Measurements from ENCODE around the gene ABCC3.
"Not testable (repeated sequence)": the region's sequence is repeated elsewhere in the genome, so short reads cannot be mapped to it uniquely, and the experiment has no call there.

ABCC3 gene

DNA sequence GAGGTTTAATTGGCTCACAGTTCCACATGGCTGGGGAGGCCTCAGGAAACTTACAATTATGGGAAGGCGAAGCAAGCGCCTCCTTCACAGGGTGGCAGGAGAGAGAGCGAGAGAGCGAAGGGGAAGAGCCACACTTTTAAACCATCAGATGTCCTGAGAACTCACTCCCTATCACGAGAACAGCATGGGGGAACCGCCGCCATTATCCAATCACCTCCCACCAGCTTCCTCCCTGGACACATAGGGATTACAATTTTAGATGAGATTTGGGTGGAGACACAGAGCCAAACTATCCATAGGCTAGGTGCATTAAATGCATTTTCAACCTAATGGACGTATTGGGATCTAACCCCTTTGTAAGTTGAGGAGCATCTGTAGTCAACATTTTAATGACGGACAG is 78.0 kb downstream of the ABCC3 start:
- DNase-seq (ENCODE audit: low spot score): no peak
- TF ChIP-seq, protein P1, sequence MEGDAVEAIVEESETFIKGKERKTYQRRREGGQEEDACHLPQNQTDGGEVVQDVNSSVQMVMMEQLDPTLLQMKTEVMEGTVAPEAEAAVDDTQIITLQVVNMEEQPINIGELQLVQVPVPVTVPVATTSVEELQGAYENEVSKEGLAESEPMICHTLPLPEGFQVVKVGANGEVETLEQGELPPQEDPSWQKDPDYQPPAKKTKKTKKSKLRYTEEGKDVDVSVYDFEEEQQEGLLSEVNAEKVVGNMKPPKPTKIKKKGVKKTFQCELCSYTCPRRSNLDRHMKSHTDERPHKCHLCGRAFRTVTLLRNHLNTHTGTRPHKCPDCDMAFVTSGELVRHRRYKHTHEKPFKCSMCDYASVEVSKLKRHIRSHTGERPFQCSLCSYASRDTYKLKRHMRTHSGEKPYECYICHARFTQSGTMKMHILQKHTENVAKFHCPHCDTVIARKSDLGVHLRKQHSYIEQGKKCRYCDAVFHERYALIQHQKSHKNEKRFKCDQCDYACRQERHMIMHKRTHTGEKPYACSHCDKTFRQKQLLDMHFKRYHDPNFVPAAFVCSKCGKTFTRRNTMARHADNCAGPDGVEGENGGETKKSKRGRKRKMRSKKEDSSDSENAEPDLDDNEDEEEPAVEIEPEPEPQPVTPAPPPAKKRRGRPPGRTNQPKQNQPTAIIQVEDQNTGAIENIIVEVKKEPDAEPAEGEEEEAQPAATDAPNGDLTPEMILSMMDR (IDR thresholded peaks at IDR 0.05; ENCODE audit: extremely low read depth, missing control alignments): no peak

DNA sequence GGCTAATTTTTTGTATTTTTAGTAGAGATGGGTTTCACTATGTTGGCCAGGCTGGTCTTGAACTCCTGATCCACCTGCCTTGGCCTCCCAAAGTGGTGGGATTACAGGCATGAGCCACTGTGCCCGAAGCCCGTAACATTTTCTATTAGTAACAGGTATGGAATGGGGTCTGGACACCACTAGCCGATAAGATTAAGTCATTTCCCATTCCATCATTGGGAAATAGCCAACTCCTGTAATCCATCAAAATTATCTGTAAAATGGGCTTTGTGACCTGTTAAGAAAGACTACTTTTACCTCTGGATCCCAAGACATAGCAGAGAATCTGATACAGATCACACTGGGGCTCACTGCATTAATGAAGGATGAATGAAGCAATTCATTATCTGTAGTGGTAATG is 80.8 kb downstream of the ABCC3 start:
- TF ChIP-seq, protein P1 (IDR thresholded peaks at IDR 0.05; ENCODE audit: extremely low read depth, missing control alignments): no peak
- DNase-seq (ENCODE audit: low spot score): no peak

DNA sequence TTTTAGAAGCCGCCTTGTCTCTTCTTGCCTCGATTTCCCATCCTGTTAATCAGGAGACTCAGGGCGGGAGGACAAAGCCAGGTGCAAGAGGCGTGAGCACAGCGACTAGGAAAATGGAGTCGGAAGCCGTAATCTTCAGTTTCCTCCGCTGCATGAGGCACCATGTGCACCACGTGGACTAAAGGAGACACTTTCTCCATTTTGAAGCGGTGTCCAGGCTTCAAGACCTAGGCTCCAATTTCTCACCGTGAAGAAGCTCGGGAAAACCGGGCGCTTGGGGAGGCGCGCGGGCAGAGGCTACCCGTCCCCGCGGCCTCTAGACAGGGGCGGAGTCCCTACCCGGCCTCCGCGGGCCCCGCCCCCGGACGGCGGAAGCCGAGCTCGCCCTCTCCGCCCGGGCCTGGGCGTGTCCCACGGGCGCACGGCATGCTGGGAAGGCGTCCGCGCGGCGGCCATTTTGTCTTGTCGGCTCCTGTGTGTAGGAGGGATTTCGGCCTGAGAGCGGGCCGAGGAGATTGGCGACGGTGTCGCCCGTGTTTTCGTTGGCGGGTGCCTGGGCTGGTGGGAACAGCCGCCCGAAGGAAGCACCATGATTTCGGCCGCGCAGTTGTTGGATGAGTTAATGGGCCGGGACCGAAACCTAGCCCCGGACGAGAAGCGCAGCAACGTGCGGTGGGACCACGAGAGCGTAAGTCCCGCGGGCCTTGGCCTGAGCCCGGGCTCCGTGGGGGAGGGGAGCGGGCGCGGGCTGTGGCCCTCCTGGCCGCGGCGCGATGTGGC is 84.7 kb downstream of the ABCC3 start, which contains the start of gene LUC7L3:
TSS of gene LUC7L3 (plus strand) at position 460 of the 780 bp plus-strand sequence. CDS start at position 590, 130 bp downstream.
- peak; percentile 98 for DNase-seq (ENCODE audit: low spot score)
- TF ChIP-seq, protein P1 (IDR thresholded peaks at IDR 0.05; ENCODE audit: extremely low read depth, missing control alignments): no peak

DNA sequence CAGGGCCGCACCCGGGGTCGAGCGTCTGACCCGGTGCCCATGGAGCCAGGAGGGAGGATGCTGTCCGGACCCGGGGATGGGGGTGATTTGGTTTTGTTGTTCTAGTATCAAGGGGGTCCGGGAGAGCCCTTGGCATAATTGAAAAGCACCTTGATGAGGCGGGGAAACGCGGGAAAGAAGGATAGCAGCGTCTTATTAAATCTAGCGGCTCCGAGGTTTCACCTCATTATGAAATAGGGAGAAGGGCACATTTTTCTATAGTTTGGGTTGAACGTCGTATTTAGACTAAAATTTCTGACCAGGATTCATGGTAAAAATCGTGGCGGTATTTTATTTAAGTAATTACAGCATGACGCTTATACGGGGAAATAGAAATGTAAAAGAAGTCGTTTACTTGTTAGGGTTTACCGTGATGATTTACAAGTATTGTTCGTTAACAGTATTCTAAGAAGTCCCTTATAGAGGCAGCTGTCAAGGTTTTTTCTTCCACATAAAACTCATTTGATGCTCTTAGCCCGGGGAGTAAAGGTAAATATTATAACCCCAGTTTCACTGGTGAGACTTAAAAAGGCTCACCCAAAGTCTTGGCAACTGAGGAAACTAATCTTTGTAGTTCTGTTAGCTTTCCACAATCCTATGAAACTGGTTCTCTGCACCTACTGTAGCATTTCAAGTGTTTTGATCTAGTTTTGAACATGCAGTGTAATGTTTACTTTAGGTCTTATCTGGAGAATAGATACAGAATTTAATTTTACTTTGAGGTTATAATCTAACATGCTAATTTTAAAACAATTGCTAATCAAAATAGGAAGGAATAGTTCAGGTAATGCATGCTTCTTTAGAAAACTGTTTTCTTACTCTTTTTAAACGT is 85.5 kb downstream of the ABCC3 start:
- TF ChIP-seq, protein P1 (IDR thresholded peaks at IDR 0.05; ENCODE audit: extremely low read depth, missing control alignments): no peak
- DNase-seq (ENCODE audit: low spot score): no peak

DNA sequence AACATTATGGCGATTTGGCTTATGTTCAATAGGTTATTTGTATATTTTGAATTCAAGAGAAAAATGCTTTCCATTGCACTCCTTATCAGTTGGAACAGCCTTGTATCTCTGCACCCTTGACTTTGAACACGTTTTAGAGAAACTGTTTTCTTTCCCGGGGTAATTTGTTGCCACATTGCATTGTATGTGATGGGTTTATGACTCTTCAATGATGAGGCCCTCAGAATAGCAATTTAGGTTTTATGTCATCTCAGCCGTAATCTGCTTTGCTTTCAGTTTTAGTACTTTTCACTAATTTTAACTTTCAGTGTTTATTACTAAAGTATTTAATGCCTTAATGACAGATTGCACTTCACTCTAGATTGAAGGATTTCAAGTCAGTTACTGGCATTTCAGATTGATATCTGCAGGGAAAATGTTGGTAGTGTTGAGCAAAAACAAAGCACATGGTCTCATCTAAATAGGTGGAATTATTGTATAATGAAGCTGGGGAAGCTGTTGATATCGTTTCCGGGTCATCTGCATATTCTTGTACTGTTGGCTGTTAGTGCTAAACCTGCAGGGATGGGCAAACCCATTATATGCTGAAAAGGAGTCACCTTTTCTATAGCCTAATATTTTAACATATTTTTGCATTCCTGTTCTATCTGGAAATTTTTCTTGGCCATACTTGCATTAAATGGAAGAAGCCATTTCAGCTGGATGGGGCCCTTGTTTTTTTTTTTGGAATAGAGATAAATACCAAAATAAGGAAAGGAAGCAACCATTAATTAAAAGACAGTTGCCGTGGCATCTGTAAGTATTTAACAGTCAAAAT is 86.7 kb downstream of the ABCC3 start:
- TF ChIP-seq, protein P1 (IDR thresholded peaks at IDR 0.05; ENCODE audit: extremely low read depth, missing control alignments): no peak
- peak; percentile 57 for DNase-seq (ENCODE audit: low spot score)

DNA sequence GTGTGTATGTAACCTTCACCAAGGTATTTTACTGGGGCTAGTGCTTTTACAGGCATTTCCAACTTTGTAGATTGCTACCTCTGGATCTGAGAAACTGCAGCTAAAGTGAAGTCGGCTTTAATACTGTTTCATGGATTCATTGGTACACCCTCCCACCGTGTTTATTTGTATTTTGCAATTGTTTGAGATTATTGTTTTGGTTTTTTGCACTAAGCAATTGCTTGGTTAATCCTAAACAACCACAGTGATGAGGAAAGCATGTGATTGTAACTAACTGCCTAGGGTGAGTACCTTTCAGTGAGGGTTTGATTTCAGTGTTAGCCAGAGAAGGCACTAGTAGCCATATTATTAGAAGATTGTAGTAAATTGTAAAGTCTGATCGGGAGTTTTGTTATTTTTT is 88.1 kb downstream of the ABCC3 start:
- TF ChIP-seq, protein P1 (IDR thresholded peaks at IDR 0.05; ENCODE audit: extremely low read depth, missing control alignments): no peak
- DNase-seq (ENCODE audit: low spot score): no peak

DNA sequence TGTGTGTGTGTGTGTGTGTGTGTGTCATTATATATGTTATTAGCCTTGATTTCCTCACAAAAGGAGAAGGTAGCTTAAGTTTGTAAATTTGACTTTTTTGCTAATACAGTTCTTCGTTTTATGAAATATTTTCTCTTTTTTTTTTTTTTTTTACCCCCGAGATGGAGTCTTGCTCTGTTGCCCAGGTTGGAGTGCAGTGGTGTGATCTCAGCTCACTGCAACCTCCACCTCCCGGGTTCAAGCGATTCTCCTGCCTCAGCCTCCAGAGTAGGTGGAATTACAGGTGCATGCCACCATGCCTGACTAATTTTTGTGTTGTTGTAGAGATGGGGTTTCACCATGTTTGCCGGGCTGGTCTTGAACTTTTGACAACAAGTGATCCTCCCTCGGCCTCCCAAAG is 89.9 kb downstream of the ABCC3 start:
- not testable (repeated sequence) for DNase-seq (ENCODE audit: low spot score)
